GM21381 (cell line): ENCODE measurements around the gene EPOP.

Experiments used
- ATAC-seq: cut with Tn5 transposase; IDR thresholded peaks from one replicate; pipeline ENCODE4 v1.9.1; 2021; ENCODE audit warnings: mild to moderate bottlenecking, moderate library complexity; ENCODE audit not compliant: unreplicated experiment

EPOP gene

GRCh38 chr17:38674749-38675615 is at the start of gene EPOP:
Gene EPOP (minus strand): TSS chr17:38674957. CDS start chr17:38674495, 462 bp downstream.
- ATAC-seq: peak; percentile 69

GRCh38 chr17:38721802-38722201 is 47.0 kb upstream of the EPOP start:
- no peak for ATAC-seq

GRCh38 chr17:38720941-38721340 is 46.2 kb upstream of the EPOP start:
- no peak for ATAC-seq

GRCh38 chr17:38719943-38720641 is 45.3 kb upstream of the EPOP start:
- no peak for ATAC-seq

- no peak for ATAC-seq
Measured at GRCh38 chr17:38719289-38719942, 44.7 kb upstream of the EPOP start.

GRCh38 chr17:38717139-38717745 is 42.5 kb upstream of the EPOP start:
- no peak for ATAC-seq

- ATAC-seq: no peak
Measured at GRCh38 chr17:38716368-38717005, 41.7 kb upstream of the EPOP start.

- no peak for ATAC-seq
Measured at GRCh38 chr17:38715216-38715943, 40.6 kb upstream of the EPOP start.

GRCh38 chr17:38713456-38714075 is 38.8 kb upstream of the EPOP start:
- no peak for ATAC-seq

GRCh38 chr17:38712593-38712992 is 37.8 kb upstream of the EPOP start:
- no peak for ATAC-seq

- no peak for ATAC-seq
Measured at GRCh38 chr17:38711792-38712571, 37.2 kb upstream of the EPOP start.

GRCh38 chr17:38710985-38711384 is 36.2 kb upstream of the EPOP start:
- no peak for ATAC-seq

GRCh38 chr17:38710604-38710962 is 35.8 kb upstream of the EPOP start:
- ATAC-seq: no peak

- no peak for ATAC-seq
Measured at GRCh38 chr17:38709864-38710603, 35.3 kb upstream of the EPOP start.

GRCh38 chr17:38709104-38709820 is 34.5 kb upstream of the EPOP start:
- ATAC-seq: no peak

GRCh38 chr17:38707678-38708351 is 33.1 kb upstream of the EPOP start:
- ATAC-seq: no peak
